Measurements from ENCODE around the gene POLD4.

- TF ChIP-seq POLR2A (IDR thresholded peaks at IDR 0.05; ENCODE audit: low read depth, low read length) (no peak), POLR2AphosphoS5 (IDR thresholded peaks at IDR 0.05; ENCODE audit: insufficient read depth, low read depth, low read length) (no peak)
Measured at GRCh38 chr11:67306769-67307544, 46.4 kb downstream of the POLD4 start.
